ENCODE measurements around the gene ACE. TPM values are rescaled to one million over a fixed set of nuclear protein-coding genes. Genes with fewer than 3 reads are reported as not detected.
"Not testable (repeated sequence)": the region's sequence is repeated elsewhere in the genome, so short reads cannot be mapped to it uniquely, and the experiment has no call there.

Gene ACE
- polyA plus RNA-seq, 4 donors, result 13.2 to 16.3 (median 13.9) TPM

DNA sequence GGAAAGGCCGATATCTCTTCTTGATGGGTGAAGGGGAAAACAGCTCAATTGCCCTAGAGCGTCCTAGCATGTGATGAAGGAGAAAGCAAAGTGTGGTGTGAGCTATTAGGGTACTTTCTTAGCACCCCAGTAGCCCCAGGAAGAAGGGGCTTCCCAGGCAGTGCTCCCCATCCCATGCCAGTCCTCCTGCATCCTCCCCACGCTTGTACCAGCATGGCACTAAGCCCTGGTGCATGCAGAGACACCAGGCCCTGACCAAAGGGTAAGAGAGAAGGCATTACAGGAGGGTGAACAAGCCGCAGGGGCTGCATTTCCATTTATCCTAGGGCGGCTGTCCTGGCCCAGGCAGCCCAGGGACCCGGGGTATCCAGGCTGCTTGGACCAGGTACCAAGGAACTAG, 33.8 kb upstream of the ACE start:
- no peak for DNase-seq (ENCODE audit: low read depth in 4 of 4, low spot score in 3 of 4)

DNA sequence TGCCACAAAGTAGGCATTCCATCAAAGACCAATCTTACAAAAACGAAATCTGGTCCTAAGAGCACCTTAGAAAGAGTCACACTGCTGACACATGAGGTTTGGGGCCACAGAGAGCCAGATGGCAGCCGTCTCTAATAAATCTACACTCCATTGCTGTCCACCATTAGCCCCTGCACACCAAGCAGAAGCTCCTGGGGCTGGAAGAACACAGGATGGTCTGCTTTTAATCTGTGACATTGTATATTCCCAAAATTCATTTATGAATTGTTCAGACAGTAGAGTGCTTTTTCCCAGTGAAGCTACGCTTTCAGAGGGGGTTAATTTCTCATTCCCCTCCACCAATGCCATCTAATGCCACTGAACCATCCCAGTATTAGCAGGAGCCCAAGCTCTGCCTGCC, 32.4 kb upstream of the ACE start:
- DNase-seq (ENCODE audit: low read depth in 4 of 4, low spot score in 3 of 4), result no peak

DNA sequence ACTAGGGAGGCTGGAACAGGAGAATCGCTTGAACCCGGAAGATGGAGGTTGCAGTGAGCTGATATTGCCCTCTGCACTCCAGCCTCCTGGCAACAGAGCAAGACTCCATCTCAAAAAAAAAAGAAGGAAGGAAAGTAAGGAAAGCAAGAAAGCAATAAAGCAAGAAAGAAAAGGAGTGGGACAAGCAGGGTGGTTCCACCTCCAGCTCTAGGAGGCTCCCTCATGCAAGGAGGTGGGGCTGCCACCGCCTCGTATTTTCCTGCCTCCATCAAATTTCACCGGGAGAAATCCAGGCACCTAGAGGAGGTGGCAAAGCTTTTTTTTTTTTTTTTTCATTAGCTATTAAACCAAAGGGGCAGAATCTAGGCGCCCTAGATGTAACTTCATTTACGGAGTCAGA, 31.8 kb upstream of the ACE start:
- no peak for DNase-seq (ENCODE audit: low read depth in 4 of 4, low spot score in 3 of 4)

DNA sequence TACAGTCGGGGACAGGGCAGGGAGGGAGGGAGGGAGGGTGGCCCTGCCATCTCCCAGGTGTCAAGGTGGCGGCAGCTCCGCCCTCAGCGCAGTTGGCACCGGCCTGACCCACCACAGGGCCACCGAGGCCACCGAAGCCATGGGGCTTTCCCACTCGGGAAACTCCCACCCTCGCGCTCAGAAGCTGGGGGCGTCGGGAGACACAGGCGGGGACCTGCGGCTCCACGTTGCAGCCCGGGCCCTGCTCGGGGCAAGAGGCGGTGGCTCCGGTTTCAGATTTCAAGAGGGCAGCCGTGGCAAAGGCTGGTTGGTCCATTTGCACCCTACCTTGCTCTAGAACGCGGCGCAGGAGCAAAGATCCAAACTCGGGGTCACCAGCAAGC, 31.3 kb upstream of the ACE start:
- DNase-seq (ENCODE audit: low read depth in 4 of 4, low spot score in 3 of 4), result peak in 1 of 4 donors; percentile 28

DNA sequence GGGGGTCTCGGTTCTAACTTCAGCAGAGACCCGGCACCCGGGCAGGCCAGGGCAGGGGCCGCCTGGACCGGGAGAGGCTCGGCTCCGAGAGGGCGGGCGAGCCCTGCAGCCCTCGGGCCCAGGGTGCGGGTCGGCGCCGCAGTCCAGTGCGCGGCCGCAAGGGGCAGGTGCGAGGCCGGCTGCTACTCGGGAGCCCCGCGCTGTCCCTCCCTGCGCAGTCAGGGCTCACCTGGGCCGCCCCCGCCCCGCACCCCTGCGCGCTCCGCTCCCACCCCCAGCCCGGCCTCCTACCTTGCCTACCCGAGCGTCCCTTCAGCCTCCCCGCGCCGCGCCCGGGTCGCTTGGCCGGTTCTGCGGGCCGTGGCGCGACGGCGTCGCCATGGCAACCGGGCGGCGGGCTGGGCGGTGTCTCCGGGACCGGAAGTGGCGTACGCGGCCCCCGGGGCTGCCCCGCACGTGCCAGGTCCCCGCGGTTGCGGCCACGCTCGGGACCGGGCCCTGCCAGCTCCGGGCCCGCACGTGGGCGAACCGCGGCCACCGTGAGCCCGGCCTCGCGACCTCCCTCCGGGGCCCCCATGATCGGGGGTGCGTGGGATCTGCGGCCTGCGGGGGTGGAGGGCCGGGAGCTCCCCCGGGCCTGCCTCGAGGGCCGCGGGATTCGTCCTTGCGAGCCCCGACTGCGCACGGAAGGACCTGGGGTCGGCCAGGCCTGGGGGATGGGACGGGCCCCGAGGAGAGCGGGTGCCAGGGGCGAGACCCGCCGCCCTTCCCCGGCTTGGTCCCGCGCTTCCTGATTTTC, 30.7 kb upstream of the ACE start, which contains the start of gene CYB561:
Gene CYB561 (minus strand): TSS at position 353 of the 799 bp plus-strand sequence. CDS start 8,759 bp downstream, outside the sequence.
- peak; percentile 62 to 65 (median 64) for DNase-seq (ENCODE audit: low read depth in 4 of 4, low spot score in 3 of 4)

DNA sequence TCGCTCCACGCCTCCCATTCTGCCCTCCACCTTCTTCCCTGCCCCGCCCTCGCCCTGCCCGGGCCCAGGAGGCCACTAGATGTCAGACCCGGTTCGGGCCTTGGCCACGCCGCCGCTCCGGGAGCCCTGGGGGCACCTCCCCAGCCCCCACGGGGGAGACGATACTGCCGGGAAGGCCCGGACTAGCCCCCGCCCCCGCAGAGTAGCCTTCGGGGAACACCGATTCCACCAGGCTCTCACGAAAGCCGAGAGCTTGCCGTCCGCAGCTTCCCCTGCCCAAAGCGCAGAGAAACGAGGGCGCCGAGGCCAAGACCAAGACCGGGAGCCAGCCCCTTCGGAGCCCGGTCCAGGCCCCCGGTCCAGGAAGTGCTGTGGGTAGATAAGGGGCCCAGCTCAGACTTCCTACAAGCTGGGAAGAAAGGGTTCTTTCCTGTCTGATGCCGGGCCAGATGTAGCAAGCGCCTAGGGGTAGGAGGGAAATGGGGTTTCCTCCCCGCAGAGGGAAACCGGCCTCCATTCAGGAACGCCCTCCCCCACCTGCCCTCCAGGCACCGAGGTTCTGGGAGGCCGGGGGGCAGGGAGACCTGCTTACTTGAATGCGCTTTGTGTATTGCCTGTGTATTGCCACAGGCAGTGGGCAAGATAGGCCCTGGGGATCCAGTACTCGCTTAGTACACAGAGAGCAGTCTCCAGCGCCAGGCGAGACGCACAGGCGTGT, 29.9 kb upstream of the ACE start:
- no peak for DNase-seq (ENCODE audit: low read depth in 4 of 4, low spot score in 3 of 4)

DNA sequence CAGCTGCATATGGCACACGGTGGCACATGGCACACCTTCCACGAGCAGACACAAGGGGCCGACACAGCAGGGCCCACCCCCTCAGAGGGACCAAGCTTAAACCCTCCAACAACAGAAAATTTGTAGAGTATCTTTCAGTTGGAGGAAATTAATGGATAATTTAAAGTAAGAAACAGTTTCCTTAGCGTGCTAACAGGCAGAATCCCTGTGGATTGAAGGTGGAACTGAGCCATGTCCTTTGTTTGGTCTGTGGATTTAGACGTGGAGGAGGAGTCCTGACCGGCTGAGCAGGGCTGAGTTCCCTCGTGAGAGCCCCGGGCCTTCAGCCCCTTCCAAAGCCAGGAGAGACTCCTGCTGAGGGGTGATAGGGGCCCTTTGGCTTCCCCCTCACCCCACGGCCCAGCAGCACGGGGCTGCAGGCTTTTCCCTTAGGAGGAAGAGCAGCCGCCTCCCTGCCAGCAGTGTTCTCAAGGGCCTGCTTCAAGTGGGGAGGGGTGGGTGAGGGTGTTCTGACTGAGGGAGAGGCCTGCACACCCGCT, 29.3 kb upstream of the ACE start:
- DNase-seq (ENCODE audit: low read depth in 4 of 4, low spot score in 3 of 4), result no peak

DNA sequence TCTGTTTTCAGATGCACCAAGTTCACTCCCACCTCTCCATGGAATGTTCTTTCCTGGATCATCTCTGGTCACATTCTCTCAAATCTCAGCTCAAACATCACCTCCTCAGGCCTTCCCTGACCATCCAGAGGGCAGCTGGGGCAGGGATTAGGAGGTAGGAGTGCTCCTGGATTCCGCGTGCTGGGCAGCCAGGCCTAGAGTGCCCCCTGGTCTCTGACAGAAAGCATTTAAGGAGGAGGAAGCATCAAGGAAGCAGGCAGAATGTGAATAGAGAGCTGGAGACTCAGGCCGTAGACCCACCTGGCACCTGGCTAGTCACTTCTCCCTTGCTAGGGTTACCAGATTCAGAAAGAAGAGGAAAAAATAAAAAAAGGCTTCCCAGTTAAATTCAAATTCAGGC, 28.2 kb upstream of the ACE start:
- DNase-seq (ENCODE audit: low read depth in 4 of 4, low spot score in 3 of 4), result no peak

DNA sequence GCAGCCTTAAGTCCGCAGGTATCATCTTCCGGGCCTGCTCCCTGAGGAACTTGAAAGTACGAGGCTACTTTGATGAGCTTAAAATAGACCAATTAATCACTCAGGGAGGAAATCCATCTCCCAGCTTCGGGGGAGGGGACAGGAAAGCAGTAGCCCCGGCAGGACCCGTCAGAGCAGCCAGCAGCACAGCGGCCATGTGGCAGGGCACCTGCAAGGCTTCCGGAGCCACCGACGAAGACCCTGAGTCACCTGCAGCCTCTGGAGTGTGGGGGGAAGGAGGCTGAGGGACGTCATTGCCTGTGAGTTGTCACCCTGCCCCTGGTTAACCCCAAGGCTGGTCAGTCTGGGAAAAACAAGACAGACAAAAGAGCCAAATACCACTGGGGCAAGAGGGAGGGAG, 26.3 kb upstream of the ACE start:
- no peak for DNase-seq (ENCODE audit: low read depth in 4 of 4, low spot score in 3 of 4)

DNA sequence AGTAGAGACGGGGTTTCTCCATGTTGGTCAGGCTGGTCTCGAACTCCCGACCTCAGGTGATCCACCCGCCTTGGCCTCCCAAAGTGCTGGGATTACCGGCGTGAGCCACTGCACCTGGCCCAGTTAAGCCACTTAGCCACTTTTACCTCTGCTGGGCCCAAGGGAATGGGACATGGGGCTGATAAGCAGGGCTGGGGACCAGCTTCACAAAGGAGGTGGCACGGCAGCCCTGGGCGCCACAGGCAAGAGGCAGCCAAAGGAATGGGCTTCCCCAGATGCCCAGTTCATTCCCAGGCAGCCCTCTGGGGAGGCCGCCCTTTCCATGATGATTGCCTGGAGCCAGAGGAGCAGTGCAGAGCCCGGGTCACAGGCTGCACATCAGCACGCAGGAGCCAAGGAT, 25.7 kb upstream of the ACE start:
- DNase-seq (ENCODE audit: low read depth in 4 of 4, low spot score in 3 of 4), result no peak

DNA sequence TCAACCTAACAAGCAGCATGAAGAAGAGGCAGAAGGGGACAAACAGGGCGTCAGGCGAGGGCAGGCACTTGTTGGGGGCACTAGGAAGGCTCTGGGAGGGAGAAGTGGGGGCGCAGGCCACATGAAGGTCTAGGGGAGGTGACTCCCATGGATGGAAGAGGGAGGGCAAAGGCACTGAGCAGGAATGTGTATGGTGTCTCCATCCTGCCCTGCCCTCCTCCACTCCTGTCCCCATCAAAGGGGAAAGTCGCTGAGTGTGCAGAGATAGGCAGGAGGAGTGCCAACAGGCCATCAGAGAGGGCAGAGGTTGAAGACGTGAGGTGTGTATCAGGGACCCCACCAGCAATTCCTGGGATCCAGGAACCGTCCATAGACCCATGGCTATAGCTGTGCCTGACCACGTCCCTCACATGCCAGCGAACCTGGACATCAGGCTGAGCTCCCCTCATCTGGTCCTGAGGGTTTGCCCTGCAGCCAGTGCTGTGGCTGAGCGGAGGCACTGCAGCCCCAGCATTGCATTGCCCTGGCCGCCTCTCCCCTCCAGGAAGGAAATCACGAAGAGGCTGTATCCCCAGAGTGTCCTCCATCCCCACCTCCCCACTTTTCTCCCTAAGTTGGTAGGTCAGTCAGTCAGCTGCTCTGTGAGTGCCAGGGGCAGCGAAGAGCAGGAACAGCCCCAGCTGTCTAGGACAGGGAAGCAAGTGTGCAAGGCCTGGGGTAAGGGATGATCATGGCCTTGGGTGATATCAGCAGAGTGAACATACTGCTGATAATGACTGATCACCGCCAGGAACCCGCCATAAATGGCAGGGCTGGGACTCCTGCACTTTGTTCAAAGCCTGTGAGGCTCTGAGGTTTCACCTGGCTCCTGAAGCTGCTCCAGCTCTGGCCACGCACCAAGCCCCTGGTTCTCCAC, 24.6 kb upstream of the ACE start:
- no peak for DNase-seq (ENCODE audit: low read depth in 4 of 4, low spot score in 3 of 4)

DNA sequence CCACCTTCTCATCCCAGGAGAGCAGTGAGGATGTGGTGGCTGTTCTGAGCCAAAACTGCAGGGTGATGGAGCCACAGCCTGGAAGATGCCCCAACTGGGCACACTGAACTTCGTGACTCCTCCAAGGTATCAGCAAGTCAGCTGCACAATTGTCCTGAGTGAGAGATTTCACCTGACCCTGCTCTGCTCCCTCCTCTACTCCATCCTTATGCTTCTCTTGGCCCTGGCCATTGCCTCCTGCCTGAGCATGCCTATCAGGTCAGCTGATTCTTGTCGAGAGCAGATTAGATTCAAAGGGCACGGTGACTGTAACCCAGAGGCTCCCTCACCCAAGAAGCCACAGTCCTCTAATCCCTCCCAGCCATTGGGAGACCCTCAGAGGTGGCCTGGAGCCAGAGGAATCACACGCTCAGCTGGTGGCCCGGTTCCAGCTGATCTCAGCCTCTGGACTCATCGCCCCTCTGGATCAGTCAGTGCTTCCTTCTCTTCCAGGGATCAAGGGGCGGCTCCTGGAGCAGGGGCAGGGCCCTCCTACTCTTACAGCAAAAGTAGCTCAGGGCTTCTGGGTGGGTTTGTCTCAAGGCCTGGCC, 23.8 kb upstream of the ACE start:
- DNase-seq (ENCODE audit: low read depth in 4 of 4, low spot score in 3 of 4), result no peak

DNA sequence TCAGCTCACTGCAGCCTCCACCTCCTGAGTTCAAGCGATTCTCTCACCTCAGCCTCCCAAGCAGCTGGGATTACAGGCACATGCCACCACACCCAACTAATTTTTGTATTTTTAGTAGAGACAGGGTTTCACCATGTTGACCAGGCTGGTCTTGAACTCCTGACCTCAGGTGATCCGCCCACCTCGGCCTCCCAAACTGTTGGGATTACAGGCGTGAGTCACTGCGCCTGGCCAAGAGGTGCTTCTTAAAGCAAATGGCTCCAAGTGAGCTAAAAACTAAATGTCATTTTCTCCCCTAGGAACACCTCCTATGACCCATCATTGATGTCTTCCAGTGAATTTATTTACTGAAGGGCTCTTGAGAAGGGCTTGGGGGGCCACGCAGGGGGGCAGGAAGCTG, 22.5 kb upstream of the ACE start:
- DNase-seq (ENCODE audit: low read depth in 4 of 4, low spot score in 3 of 4), result not testable (repeated sequence)

DNA sequence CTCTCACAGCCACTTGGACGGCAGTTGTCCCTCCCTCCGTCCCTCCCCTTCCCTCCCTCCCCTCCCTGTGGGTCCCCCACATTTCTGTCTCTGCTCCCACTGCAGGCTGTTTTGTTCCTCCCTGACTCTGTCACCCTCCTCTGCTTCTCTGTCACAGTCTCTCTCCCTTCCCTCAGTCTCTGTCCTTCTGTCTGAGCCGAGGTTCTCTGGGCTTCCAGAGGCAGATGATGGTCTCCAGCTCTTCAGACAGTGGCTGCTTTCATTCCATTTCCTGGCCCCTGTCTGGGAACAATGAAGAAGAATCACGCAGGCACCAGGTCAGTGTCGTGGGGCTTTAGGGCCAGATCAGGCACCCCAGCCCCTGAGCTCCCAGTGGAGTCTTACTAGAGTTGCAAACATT, 21.9 kb upstream of the ACE start:
- DNase-seq (ENCODE audit: low read depth in 4 of 4, low spot score in 3 of 4), result no peak

DNA sequence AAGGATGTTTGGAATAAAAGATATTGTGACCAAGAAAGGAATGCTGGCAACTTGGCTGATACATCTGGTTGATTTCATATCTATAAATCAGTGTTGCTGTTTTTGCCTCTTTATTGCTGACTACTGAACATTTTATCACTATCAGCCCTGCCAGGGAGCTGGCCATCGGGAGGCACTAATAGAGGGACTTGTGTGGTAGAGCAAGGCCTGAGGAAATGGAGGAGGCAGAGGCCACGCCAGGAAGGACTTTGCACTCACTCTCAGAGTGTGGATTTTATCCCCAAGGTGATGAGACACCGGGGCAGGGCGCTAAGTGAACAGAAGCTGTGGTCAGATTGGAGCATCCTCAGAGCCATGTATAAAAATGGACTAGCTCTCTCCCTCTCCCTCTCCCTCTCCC, 21.4 kb upstream of the ACE start:
- no peak for DNase-seq (ENCODE audit: low read depth in 4 of 4, low spot score in 3 of 4)

DNA sequence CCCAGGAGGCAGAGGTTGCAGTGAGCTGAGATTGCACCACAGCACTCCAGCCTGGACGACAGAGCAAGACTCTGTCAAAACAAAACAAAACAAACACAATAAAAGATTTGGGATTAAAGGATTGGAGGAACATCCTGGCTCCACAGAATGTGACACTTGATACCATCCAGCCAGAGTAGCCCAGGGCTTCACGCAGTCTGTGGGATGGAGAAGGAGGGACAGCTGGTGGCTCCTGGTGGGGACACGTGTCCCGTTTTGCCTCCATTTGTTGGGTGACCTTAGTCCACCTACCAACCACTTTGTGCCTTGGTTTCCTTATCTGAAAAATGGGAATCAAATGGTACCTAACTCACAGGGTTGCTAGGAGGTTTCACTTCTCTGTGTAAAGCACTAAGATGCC, 18.4 kb upstream of the ACE start:
- no peak for DNase-seq (ENCODE audit: low read depth in 4 of 4, low spot score in 3 of 4)

DNA sequence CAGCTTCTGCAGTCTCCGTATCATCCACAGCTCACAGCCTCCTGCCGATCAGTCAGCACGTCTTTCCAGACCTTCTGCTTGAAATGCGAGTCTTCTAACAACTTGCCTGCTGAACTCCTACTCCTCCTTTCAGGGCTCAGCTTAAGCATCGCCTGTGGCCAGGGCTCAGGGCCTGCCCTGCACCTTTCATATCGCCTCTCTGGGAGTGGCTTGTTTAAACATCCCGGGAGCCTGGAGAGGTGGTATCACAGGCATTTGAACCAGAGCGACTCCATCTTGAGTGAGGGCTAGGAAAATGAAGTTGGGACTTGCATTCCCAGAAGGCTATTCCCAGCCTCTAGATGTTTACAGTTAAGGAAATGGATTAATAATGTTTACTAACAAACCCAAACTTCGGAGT, 16.8 kb upstream of the ACE start:
- DNase-seq (ENCODE audit: low read depth in 4 of 4, low spot score in 3 of 4), result no peak

DNA sequence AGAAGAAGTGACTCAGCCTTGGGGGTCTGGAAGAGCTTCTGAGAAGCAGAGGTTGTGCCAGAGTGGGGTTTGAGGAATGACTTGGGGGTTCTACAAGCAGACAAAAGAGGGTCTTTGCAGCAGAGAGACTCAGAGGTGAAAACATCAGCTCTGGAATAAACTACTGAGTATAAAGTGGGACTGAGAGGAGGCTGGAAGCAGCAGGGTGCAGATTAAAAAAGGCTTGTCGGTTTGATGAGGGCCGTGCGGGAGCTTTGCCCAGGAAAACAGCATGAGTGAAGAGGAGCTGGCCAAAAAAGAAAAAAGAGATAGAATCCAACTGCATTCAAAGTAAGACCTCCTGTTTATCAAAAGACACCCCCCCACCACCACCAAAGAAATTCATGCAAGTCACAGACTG, 13.1 kb upstream of the ACE start:
- no peak for DNase-seq (ENCODE audit: low read depth in 4 of 4, low spot score in 3 of 4)

DNA sequence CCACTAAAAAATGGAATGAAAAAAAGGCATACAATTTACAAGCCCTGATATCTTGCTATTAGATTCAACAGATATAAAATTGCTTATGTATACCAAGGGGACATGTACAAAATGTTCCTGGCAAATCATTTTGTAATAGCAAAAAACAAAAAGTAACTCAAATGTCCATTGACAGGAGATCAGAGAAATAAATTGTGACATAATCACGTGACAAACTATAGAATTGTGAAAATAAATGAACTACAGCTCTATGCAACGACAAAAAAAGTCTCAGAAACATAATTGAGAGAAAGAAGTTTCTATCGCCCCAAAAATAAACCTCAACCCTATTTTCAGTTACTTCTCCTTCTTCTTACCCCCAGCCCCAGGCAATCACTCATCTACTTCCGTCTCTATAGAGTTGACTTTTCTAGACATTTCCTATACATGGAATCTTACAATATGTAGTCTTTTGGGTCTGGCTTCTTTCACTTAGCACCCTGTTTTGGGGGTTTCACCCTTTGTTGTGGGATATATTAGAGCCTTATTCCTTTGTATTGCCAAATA, 12.1 kb upstream of the ACE start:
- no peak for DNase-seq (ENCODE audit: low read depth in 4 of 4, low spot score in 3 of 4)

DNA sequence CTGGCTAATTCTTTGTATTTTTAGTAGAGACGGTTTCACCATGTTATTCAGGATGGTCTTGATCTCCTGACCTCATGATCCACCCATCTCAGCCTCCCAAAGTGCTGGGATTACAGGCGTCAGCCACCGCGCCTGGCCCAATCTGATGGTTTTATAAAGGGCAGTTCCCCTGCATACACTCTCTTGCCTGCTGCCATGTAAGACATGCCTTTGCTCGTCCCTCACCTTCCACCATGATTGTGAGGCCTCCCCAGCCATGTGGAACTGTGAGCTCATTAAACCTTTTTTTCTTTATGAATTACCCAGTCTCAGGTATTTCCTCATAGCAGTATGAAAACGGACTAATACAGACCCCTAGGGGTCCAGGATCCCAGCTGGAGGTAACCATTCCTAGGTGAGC, 8.8 kb upstream of the ACE start:
- not testable (repeated sequence) for DNase-seq (ENCODE audit: low read depth in 4 of 4, low spot score in 3 of 4)
